Uterus (tissue), 2 donors: ENCODE results near the gene PRDM15.

Source experiments
- POLR2A ChIP-seq, 2 donors: fragments of 450-650 bp; IDR thresholded peaks; one replicate each; pipeline ENCODE4 v1.6.1; 2016; ENCODE audit warnings: antibody characterized with exemption in 2 of 2, mild to moderate bottlenecking in 1 of 2, moderate library complexity in 1 of 2
- TF ChIP-seq, protein P1 (sequence below), 4 experiments: fragments of 200-600 bp in 2 of 4; fragments of 450-650 bp in 2 of 4; sonication (generic) in 2 of 4; IDR thresholded peaks; one replicate each; pipeline ENCODE4 v1.5.1; 2016 to 2019; ENCODE audit warnings: antibody characterized with exemption in 4 of 4, mild to moderate bottlenecking in 2 of 4, moderate library complexity in 1 of 4

GRCh38 chr21:41805643-41806042, 73.5 kb downstream of the PRDM15 start:
- TF ChIP-seq, protein P1, sequence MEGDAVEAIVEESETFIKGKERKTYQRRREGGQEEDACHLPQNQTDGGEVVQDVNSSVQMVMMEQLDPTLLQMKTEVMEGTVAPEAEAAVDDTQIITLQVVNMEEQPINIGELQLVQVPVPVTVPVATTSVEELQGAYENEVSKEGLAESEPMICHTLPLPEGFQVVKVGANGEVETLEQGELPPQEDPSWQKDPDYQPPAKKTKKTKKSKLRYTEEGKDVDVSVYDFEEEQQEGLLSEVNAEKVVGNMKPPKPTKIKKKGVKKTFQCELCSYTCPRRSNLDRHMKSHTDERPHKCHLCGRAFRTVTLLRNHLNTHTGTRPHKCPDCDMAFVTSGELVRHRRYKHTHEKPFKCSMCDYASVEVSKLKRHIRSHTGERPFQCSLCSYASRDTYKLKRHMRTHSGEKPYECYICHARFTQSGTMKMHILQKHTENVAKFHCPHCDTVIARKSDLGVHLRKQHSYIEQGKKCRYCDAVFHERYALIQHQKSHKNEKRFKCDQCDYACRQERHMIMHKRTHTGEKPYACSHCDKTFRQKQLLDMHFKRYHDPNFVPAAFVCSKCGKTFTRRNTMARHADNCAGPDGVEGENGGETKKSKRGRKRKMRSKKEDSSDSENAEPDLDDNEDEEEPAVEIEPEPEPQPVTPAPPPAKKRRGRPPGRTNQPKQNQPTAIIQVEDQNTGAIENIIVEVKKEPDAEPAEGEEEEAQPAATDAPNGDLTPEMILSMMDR (IDR thresholded peaks at IDR 0.05), result no peak
- TF ChIP-seq POLR2A (IDR thresholded peaks at IDR 0.05), result no peak
